A549 treated with ZK216348 at 1 μM for 4 hours (cell line): ENCODE results near the gene CCNT2. TPM values are rescaled to one million over a fixed set of nuclear protein-coding genes. Genes with fewer than 3 reads are reported as not detected.

ENCODE experiments used
- total RNA-seq: library from RNA; stranded (reverse); fragments of 200-300 nt; extraction: Qiagen RNA extraction; gene quantifications from 5 replicates; pipeline ENCODE4 v1.2.3, GENCODE V29; 2022; ENCODE audit warnings: low read depth

Gene CCNT2
- total RNA-seq, result 7.2 to 11.3 TPM (median 9.8 TPM) in 5 replicates

DNA sequence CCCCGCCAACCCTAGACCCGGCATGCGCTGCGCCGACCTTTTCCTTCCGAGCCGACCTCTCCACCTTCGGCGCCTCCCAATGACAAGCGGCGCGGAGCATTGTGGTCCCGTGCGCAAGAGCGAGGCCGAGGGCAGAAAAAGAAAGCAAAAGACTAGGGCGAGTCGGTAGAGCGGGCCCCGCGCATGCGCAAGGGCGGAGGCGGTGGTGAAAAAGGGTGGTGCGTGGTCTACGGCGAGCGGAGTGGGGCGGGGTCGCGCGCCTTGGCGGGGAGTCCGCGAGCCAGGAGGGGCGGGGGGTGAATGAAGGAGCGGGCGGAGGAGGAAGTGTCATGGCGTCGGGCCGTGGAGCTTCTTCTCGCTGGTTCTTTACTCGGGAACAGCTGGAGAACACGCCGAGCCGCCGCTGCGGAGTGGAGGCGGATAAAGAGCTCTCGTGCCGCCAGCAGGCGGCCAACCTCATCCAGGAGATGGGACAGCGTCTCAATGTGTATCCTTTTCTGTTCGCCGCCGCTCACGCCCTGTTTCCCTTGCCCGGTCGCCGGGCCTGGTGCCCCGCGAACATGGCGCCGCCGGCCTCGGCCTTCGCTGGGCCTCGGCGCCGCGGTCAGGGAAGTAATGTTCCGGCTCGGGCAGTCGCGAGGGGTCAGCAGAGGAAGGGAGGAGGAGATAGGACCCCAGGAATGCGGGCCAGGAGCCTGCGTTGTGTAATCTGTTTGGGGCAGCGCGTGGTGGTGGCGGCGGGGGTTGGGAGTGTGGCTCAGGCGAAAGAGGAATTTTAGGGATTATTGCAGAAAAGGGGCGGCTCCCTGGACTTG lies at the start of gene CCNT2:
Gene CCNT2 (plus strand): TSS at position 297 of the 815 bp plus-strand sequence. CDS start 33 bp downstream, at position 330.

Other genes starting within 250 kb of the CCNT2 start
- 0.07 TPM in 2 of 5 replicates, not detected in the others for gene TMEM163, start 199.8 kb upstream of the CCNT2 start, total RNA-seq
- not detected in 5 replicates for gene ACMSD, start 80.2 kb upstream of the CCNT2 start, total RNA-seq
- not detected in 5 replicates for gene MAP3K19, start 128.6 kb downstream of the CCNT2 start, total RNA-seq
- 23.4 to 39.4 TPM (median 27.1 TPM) in 5 replicates for gene RAB3GAP1, start 133.5 kb downstream of the CCNT2 start, total RNA-seq